ENCODE measurements around the gene MOB1A.
"Not testable (repeated sequence)": the region's sequence is repeated elsewhere in the genome, so short reads cannot be mapped to it uniquely, and the experiment has no call there.

The MOB1A gene

GRCh38 chr2:74198461-74199274 is 20.0 kb upstream of the MOB1A start, which contains the start of gene MTHFD2:
MTHFD2 (plus strand) TSS chr2:74198615; CDS start chr2:74198642, 27 bp downstream.
- DNase-seq: peak; percentile 95

- DNase-seq: no peak
These were observed 19.4 kb upstream of the MOB1A start for GRCh38 chr2:74198023-74198460.

GRCh38 chr2:74197049-74197448 is 18.4 kb upstream of the MOB1A start:
- DNase-seq: no peak

- no peak for DNase-seq
These were observed 16.1 kb upstream of the MOB1A start for GRCh38 chr2:74194799-74195198.

- DNase-seq: no peak
These were observed 13.1 kb upstream of the MOB1A start for GRCh38 chr2:74191596-74192380.

- no peak for DNase-seq
These were observed 10.0 kb upstream of the MOB1A start for GRCh38 chr2:74188696-74189095.

GRCh38 chr2:74188018-74188601 is 9.4 kb upstream of the MOB1A start:
- DNase-seq: no peak

GRCh38 chr2:74186706-74187105 is 8.0 kb upstream of the MOB1A start:
- DNase-seq: not testable (repeated sequence)

- peak; percentile 60 for DNase-seq
These were observed 7.4 kb upstream of the MOB1A start for GRCh38 chr2:74186038-74186437.

- no peak for DNase-seq
These were observed 5.2 kb upstream of the MOB1A start for GRCh38 chr2:74183878-74184277.

- DNase-seq: no peak
These were observed 3.1 kb upstream of the MOB1A start for GRCh38 chr2:74181739-74182138.

GRCh38 chr2:74179063-74179865 is 585 bp upstream of the MOB1A start:
- DNase-seq: peak; percentile 24

- DNase-seq: no peak
These were observed 983 bp downstream of the MOB1A start for GRCh38 chr2:74177696-74178095.

GRCh38 chr2:74174909-74175308 is 3.8 kb downstream of the MOB1A start:
- DNase-seq: no peak

- no peak for DNase-seq
These were observed 9.9 kb downstream of the MOB1A start for GRCh38 chr2:74168739-74169138.

GRCh38 chr2:74164761-74165160 is 13.9 kb downstream of the MOB1A start:
- DNase-seq: no peak

- DNase-seq: no peak
These were observed 15.7 kb downstream of the MOB1A start for GRCh38 chr2:74162951-74163350.

GRCh38 chr2:74155830-74156229 is 22.8 kb downstream of the MOB1A start:
- no peak for DNase-seq

GRCh38 chr2:74152954-74153353 is 25.7 kb downstream of the MOB1A start:
- no peak for DNase-seq

GRCh38 chr2:74149570-74150319 is 28.9 kb downstream of the MOB1A start:
- DNase-seq: no peak

- DNase-seq: no peak
These were observed 29.5 kb downstream of the MOB1A start for GRCh38 chr2:74149247-74149525.

Measured in activated CD4-positive, alpha-beta T cell treated with anti-CD3 and anti-CD28 coated beads for 48 hours (primary cell).